GM12878 (cell line): Measurements from ENCODE around the gene STT3B. TPM values are rescaled to one million over a fixed set of nuclear protein-coding genes. Genes with fewer than 3 reads are reported as not detected.

Experiments
- CHD4 ChIP-seq: fragments of 200-600 bp; sonication (generic); IDR thresholded peaks from 2 replicates; pipeline ENCODE4 v1.6.1; 2016; ENCODE audit warnings: mild to moderate bottlenecking
- FOS ChIP-seq: IDR thresholded peaks from 3 replicates; pipeline ENCODE4 v1.6.1; 2011; ENCODE audit warnings: borderline replicate concordance; ENCODE audit not compliant: insufficient read length; ENCODE audit errors: extremely low read depth
- IKZF1 ChIP-seq: fragments of 450-650 bp; conservative IDR thresholded peaks from 2 replicates; pipeline ENCODE4 v1.6.1; 2017; ENCODE audit warnings: antibody characterized with exemption, mild to moderate bottlenecking
- NFYB ChIP-seq: IDR thresholded peaks from 2 replicates; pipeline ENCODE4 v1.6.1; 2011; ENCODE audit warnings: low read depth, mild to moderate bottlenecking, low read length, improper control_type of control experiment, moderate library complexity; ENCODE audit not compliant: insufficient read depth
- NR2C1 ChIP-seq: fragments of 450-650 bp; IDR thresholded peaks from 2 replicates; pipeline ENCODE4 v1.6.1; 2017; ENCODE audit warnings: antibody characterized with exemption, mild to moderate bottlenecking, moderate library complexity
- NR2F1 ChIP-seq: fragments of 450-650 bp; conservative IDR thresholded peaks from 2 replicates; pipeline ENCODE4 v1.6.1; 2017; ENCODE audit warnings: mild to moderate bottlenecking
- POLR2AphosphoS5 ChIP-seq: IDR thresholded peaks from 2 replicates; pipeline ENCODE4 v1.6.1; 2011; ENCODE audit warnings: mild to moderate bottlenecking, low read length, inconsistent platforms
- RCOR1 ChIP-seq: conservative IDR thresholded peaks from 2 replicates; pipeline ENCODE4 v1.6.1; 2012; ENCODE audit warnings: low read depth, low read length, improper control_type of control experiment
- SP1 ChIP-seq: IDR thresholded peaks from one replicate; pipeline ENCODE4 v1.6.1; 2011; ENCODE audit warnings: low read depth, low read length
- TARDBP ChIP-seq: IDR thresholded peaks from 2 replicates; pipeline ENCODE4 v1.6.1; 2016; ENCODE audit warnings: borderline replicate concordance
- TCF3 ChIP-seq: IDR thresholded peaks from 2 replicates; pipeline ENCODE4 v1.6.1; 2012; ENCODE audit warnings: low read depth, mild to moderate bottlenecking, low read length, borderline replicate concordance; ENCODE audit not compliant: insufficient read depth
- ZBTB4 ChIP-seq: fragments of 450-650 bp; formaldehyde crosslinking; IDR thresholded peaks from 2 replicates; pipeline ENCODE4 v1.4.0; 2022; ENCODE audit warnings: mild to moderate bottlenecking, moderate library complexity
- ZNF217 ChIP-seq: fragments of 450-650 bp; IDR thresholded peaks from 2 replicates; pipeline ENCODE4 v1.6.1; 2017; ENCODE audit warnings: antibody characterized with exemption, mild to moderate bottlenecking
- polyA plus RNA-seq, 11 experiments: library from polyadenylated mRNA; depleted of rRNA in 4 of 11; unstranded in 6 of 11; stranded (reverse) in 5 of 11; fragments of >200 nt; fragmentation: Nextera tagmentation in 4 of 11; fragmentation: Illumina TruSeq in 1 of 11; extraction: Ambion mirVana in 4 of 11; extraction: Trizol in 1 of 11; gene quantifications; 1 replicate in 1 of 11; 2 replicates in 10 of 11; pipeline versions ENCODE4 v1.2.1 to v1.2.3, GENCODE V29; 2011 to 2016; ENCODE audit warnings: inconsistent platforms in 2 of 11, missing spikeins in 2 of 11, low read depth in 1 of 11
- total RNA-seq, 4 experiments: library from RNA; depleted of rRNA in 3 of 4; stranded (reverse); fragments of >200 nt in 3 of 4; fragmentation: Illumina TruSeq in 1 of 4; extraction: Trizol in 1 of 4; gene quantifications; 2 replicates each; pipeline versions ENCODE4 v1.2.1 to v1.2.3, GENCODE V29; 2013 to 2021
- TF ChIP-seq, protein P1 (sequence below): fragments of 450-650 bp; conservative IDR thresholded peaks from 2 replicates; pipeline ENCODE4 v1.6.1; 2017; ENCODE audit warnings: mild to moderate bottlenecking, moderate library complexity
- TF ChIP-seq, protein P2 (sequence below), 3 experiments: IDR thresholded peaks in 2 of 3; conservative IDR thresholded peaks in 1 of 3; 2 replicates each; pipeline ENCODE4 v1.5.1; 2011; ENCODE audit warnings: low read depth in 3 of 3, low read length in 3 of 3, mild to moderate bottlenecking in 3 of 3, control low read depth in 2 of 3, moderate library complexity in 2 of 3, inconsistent platforms in 1 of 3, mixed read lengths in 1 of 3; ENCODE audit not compliant: control insufficient read depth in 2 of 3, insufficient read depth in 1 of 3; ENCODE audit errors: extremely low read depth in 1 of 3
- TF ChIP-seq, protein P3 (sequence below): fragments of 450-650 bp; IDR thresholded peaks from 2 replicates; pipeline ENCODE4 v1.6.1; 2016; ENCODE audit warnings: mild to moderate bottlenecking, moderate library complexity, borderline replicate concordance
- TF ChIP-seq, protein P4 (sequence below): IDR thresholded peaks from 2 replicates; pipeline ENCODE4 v1.6.1; 2012; ENCODE audit warnings: low read depth, low read length, improper control_type of control experiment

Gene STT3B
- total and polyA plus RNA-seq, 10 of the 15 experiments (the other 5 are each of a cell fraction or from before 2014, with no cell fraction given) = 19.9 to 208 (median 79.6) TPM

- TF ChIP-seq, protein P1, sequence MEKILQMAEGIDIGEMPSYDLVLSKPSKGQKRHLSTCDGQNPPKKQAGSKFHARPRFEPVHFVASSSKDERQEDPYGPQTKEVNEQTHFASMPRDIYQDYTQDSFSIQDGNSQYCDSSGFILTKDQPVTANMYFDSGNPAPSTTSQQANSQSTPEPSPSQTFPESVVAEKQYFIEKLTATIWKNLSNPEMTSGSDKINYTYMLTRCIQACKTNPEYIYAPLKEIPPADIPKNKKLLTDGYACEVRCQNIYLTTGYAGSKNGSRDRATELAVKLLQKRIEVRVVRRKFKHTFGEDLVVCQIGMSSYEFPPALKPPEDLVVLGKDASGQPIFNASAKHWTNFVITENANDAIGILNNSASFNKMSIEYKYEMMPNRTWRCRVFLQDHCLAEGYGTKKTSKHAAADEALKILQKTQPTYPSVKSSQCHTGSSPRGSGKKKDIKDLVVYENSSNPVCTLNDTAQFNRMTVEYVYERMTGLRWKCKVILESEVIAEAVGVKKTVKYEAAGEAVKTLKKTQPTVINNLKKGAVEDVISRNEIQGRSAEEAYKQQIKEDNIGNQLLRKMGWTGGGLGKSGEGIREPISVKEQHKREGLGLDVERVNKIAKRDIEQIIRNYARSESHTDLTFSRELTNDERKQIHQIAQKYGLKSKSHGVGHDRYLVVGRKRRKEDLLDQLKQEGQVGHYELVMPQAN = no peak; the same call in none of the 2 replicates
- TF ChIP-seq IKZF1 (no peak; the same call in 1 of the 2 replicates), SP1 (no peak), TARDBP (no peak), FOS (no peak), NR2F1 (no peak), TCF3 (no peak), NFYB (no peak), ZNF217 (no peak), RCOR1 (no peak), ZBTB4 (no peak), CHD4 (no peak), POLR2AphosphoS5 (no peak), NR2C1 (no peak)
- TF ChIP-seq, protein P2, sequence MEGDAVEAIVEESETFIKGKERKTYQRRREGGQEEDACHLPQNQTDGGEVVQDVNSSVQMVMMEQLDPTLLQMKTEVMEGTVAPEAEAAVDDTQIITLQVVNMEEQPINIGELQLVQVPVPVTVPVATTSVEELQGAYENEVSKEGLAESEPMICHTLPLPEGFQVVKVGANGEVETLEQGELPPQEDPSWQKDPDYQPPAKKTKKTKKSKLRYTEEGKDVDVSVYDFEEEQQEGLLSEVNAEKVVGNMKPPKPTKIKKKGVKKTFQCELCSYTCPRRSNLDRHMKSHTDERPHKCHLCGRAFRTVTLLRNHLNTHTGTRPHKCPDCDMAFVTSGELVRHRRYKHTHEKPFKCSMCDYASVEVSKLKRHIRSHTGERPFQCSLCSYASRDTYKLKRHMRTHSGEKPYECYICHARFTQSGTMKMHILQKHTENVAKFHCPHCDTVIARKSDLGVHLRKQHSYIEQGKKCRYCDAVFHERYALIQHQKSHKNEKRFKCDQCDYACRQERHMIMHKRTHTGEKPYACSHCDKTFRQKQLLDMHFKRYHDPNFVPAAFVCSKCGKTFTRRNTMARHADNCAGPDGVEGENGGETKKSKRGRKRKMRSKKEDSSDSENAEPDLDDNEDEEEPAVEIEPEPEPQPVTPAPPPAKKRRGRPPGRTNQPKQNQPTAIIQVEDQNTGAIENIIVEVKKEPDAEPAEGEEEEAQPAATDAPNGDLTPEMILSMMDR (IDR thresholded peaks at IDR 0.05 in 2 of 3, conservative IDR thresholded peaks at IDR 0.05 in 1 of 3; ENCODE audit: control insufficient read depth in 2 of 3, extremely low read depth in 1 of 3, insufficient read depth in 1 of 3, low read depth in 3 of 3, low read length in 3 of 3) = peak in 2 of 3 experiments; percentile 6 to 10; a peak in 1 of 6 replicates
- TF ChIP-seq, protein P3, sequence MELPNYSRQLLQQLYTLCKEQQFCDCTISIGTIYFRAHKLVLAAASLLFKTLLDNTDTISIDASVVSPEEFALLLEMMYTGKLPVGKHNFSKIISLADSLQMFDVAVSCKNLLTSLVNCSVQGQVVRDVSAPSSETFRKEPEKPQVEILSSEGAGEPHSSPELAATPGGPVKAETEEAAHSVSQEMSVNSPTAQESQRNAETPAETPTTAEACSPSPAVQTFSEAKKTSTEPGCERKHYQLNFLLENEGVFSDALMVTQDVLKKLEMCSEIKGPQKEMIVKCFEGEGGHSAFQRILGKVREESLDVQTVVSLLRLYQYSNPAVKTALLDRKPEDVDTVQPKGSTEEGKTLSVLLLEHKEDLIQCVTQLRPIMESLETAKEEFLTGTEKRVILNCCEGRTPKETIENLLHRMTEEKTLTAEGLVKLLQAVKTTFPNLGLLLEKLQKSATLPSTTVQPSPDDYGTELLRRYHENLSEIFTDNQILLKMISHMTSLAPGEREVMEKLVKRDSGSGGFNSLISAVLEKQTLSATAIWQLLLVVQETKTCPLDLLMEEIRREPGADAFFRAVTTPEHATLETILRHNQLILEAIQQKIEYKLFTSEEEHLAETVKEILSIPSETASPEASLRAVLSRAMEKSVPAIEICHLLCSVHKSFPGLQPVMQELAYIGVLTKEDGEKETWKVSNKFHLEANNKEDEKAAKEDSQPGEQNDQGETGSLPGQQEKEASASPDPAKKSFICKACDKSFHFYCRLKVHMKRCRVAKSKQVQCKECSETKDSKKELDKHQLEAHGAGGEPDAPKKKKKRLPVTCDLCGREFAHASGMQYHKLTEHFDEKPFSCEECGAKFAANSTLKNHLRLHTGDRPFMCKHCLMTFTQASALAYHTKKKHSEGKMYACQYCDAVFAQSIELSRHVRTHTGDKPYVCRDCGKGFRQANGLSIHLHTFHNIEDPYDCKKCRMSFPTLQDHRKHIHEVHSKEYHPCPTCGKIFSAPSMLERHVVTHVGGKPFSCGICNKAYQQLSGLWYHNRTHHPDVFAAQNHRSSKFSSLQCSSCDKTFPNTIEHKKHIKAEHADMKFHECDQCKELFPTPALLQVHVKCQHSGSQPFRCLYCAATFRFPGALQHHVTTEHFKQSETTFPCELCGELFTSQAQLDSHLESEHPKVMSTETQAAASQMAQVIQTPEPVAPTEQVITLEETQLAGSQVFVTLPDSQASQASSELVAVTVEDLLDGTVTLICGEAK = peak; percentile 65; the same call in 1 of the 2 replicates
- TF ChIP-seq, protein P4, sequence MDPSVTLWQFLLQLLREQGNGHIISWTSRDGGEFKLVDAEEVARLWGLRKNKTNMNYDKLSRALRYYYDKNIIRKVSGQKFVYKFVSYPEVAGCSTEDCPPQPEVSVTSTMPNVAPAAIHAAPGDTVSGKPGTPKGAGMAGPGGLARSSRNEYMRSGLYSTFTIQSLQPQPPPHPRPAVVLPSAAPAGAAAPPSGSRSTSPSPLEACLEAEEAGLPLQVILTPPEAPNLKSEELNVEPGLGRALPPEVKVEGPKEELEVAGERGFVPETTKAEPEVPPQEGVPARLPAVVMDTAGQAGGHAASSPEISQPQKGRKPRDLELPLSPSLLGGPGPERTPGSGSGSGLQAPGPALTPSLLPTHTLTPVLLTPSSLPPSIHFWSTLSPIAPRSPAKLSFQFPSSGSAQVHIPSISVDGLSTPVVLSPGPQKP = no peak
These were observed 1.2 kb upstream of the STT3B start (continued) for GRCh38 chr3:31531452-31531991.
